ENCODE data around the gene ACSL6. TPM values are rescaled to one million over a fixed set of nuclear protein-coding genes. Genes with fewer than 3 reads are reported as not detected.

The ACSL6 gene
- total RNA-seq, 4 donors from 2014 or later = 0.18 to 1.3 TPM; not detected in 2

GRCh38 chr5:132044207-132044606 is 32.7 kb upstream of the ACSL6 start:
- intact Hi-C loops (cut with DNase I; ENCODE audit: low total_unique reads) = no loop called here
- Histone ChIP-seq H3K27ac (no peak overlapping the region), H3K27me3 (no peaks in the 10 kb centered on the region), H3K4me1 (no peaks in the 10 kb centered on the region), H3K9me3 (no peaks in the 10 kb centered on the region), H3K4me3 (no peak overlapping the region), H3K36me3 (no peaks in the 10 kb centered on the region)
- TF ChIP-seq, protein P1, sequence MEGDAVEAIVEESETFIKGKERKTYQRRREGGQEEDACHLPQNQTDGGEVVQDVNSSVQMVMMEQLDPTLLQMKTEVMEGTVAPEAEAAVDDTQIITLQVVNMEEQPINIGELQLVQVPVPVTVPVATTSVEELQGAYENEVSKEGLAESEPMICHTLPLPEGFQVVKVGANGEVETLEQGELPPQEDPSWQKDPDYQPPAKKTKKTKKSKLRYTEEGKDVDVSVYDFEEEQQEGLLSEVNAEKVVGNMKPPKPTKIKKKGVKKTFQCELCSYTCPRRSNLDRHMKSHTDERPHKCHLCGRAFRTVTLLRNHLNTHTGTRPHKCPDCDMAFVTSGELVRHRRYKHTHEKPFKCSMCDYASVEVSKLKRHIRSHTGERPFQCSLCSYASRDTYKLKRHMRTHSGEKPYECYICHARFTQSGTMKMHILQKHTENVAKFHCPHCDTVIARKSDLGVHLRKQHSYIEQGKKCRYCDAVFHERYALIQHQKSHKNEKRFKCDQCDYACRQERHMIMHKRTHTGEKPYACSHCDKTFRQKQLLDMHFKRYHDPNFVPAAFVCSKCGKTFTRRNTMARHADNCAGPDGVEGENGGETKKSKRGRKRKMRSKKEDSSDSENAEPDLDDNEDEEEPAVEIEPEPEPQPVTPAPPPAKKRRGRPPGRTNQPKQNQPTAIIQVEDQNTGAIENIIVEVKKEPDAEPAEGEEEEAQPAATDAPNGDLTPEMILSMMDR (IDR thresholded peaks at IDR 0.05) = no peak
- no peak for TF ChIP-seq POLR2A (IDR thresholded peaks at IDR 0.05)
- no peak for DNase-seq

DNA sequence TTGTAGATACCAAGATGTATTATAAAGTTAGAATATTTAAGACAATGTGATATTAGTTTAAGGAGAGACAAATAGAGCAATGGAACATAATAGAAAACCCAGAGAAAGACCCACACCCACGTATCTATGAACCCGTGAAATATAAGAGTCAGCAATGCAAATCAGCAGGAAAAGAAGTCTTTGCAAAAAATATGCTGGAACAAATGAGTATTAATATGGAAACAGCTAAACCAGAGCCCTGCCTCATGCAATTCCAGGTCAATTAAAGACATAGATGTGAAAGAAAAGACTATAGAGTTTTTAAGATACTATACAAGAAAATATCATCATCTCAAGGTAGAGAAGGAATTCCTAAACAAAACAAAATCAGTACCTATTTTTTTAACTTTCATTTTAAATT is 25.9 kb upstream of the ACSL6 start:
- TF ChIP-seq POLR2A (IDR thresholded peaks at IDR 0.05) = no peak
- TF ChIP-seq, protein P1 (IDR thresholded peaks at IDR 0.05) = no peak
- H3K9me3 ChIP-seq = no peaks in the 10 kb centered on the region
- H3K27ac ChIP-seq = no peak overlapping the region
- no peaks in the 10 kb centered on the region for H3K4me1 ChIP-seq
- intact Hi-C loops (cut with DNase I; ENCODE audit: low total_unique reads) = no loop called here
- no peak overlapping the region for H3K4me3 ChIP-seq
- H3K27me3 ChIP-seq = no peaks in the 10 kb centered on the region
- no peaks in the 10 kb centered on the region for H3K36me3 ChIP-seq
- DNase-seq = no peak

GRCh38 chr5:132033122-132033521 is 21.7 kb upstream of the ACSL6 start:
- H3K9me3 ChIP-seq = no peaks in the 10 kb centered on the region
- H3K36me3 ChIP-seq = no peaks in the 10 kb centered on the region
- no peaks in the 10 kb centered on the region for H3K27me3 ChIP-seq
- no peak overlapping the region for H3K27ac ChIP-seq
- no peaks in the 10 kb centered on the region for H3K4me1 ChIP-seq
- DNase-seq = no peak
- intact Hi-C loops (cut with DNase I; ENCODE audit: low total_unique reads) = no loop called here
- no peak for TF ChIP-seq POLR2A (IDR thresholded peaks at IDR 0.05)
- TF ChIP-seq, protein P1 (IDR thresholded peaks at IDR 0.05) = no peak
- no peak overlapping the region for H3K4me3 ChIP-seq

- no peaks in the 10 kb centered on the region for H3K36me3 ChIP-seq
- TF ChIP-seq, protein P1 (IDR thresholded peaks at IDR 0.05) = no peak
- TF ChIP-seq POLR2A (IDR thresholded peaks at IDR 0.05) = no peak
- H3K27ac ChIP-seq = no peak overlapping the region
- intact Hi-C loops (cut with DNase I; ENCODE audit: low total_unique reads) = no loop called here
- H3K4me1 ChIP-seq = no peaks in the 10 kb centered on the region
- DNase-seq = no peak
- no peak overlapping the region for H3K4me3 ChIP-seq
- no peaks in the 10 kb centered on the region for H3K9me3 ChIP-seq
- no peaks in the 10 kb centered on the region for H3K27me3 ChIP-seq
Observed at GRCh38 chr5:132032196-132032595, 20.7 kb upstream of the ACSL6 start.

- no peak for DNase-seq
- no peaks in the 10 kb centered on the region for H3K27me3 ChIP-seq
- TF ChIP-seq POLR2A (IDR thresholded peaks at IDR 0.05) = no peak
- TF ChIP-seq, protein P1 (IDR thresholded peaks at IDR 0.05) = no peak
- intact Hi-C loops (cut with DNase I; ENCODE audit: low total_unique reads) = no loop called here
- no peaks in the 10 kb centered on the region for H3K4me1 ChIP-seq
- H3K27ac ChIP-seq = no peak overlapping the region
- H3K36me3 ChIP-seq = no peaks in the 10 kb centered on the region
- no peak overlapping the region for H3K4me3 ChIP-seq
- no peaks in the 10 kb centered on the region for H3K9me3 ChIP-seq
Observed at GRCh38 chr5:132030610-132031009, 19.2 kb upstream of the ACSL6 start.

All from uterus (tissue), 4 donors.